GM18520 (cell line): Measurements from ENCODE around the gene MRRF.
A peak's percentile ranks its signal among the peaks of the same experiment; 100 is the strongest.

Experiments
- ATAC-seq: cut with Tn5 transposase; IDR thresholded peaks from one replicate; pipeline ENCODE4 v1.9.1; 2021; ENCODE audit not compliant: unreplicated experiment

The MRRF gene

GRCh38 chr9:122264360-122265148 is at the start of gene MRRF, which contains the start of gene RBM18:
Gene MRRF (plus strand): TSS chr9:122264882. CDS start chr9:122270892, 6,010 bp downstream.
Gene RBM18 (minus strand): TSS chr9:122264840. CDS start chr9:122261492, 3,348 bp downstream.
- ATAC-seq: peak; percentile 83

- ATAC-seq: no peak
Measured at GRCh38 chr9:122215663-122216062, 49.0 kb upstream of the MRRF start.

GRCh38 chr9:122216138-122216797 is 48.4 kb upstream of the MRRF start:
- no peak for ATAC-seq

- no peak for ATAC-seq
Measured at GRCh38 chr9:122216798-122217418, 47.8 kb upstream of the MRRF start.

- no peak for ATAC-seq
Measured at GRCh38 chr9:122217640-122218039, 47.0 kb upstream of the MRRF start.

- ATAC-seq: no peak
Measured at GRCh38 chr9:122218071-122218934, 46.4 kb upstream of the MRRF start.

- no peak for ATAC-seq
Measured at GRCh38 chr9:122218935-122219855, 45.5 kb upstream of the MRRF start.

- ATAC-seq: no peak
Measured at GRCh38 chr9:122219856-122220672, 44.6 kb upstream of the MRRF start.

- ATAC-seq: no peak
Measured at GRCh38 chr9:122220673-122221182, 44.0 kb upstream of the MRRF start.

GRCh38 chr9:122221183-122221811 is 43.4 kb upstream of the MRRF start:
- ATAC-seq: no peak

- no peak for ATAC-seq
Measured at GRCh38 chr9:122222791-122223190, 41.9 kb upstream of the MRRF start.

- no peak for ATAC-seq
Measured at GRCh38 chr9:122223435-122223834, 41.2 kb upstream of the MRRF start.

GRCh38 chr9:122225312-122226141 is 39.2 kb upstream of the MRRF start:
- ATAC-seq: no peak

GRCh38 chr9:122226142-122226757 is 38.4 kb upstream of the MRRF start:
- ATAC-seq: no peak

- no peak for ATAC-seq
Measured at GRCh38 chr9:122226758-122227574, 37.7 kb upstream of the MRRF start.

- ATAC-seq: no peak
Measured at GRCh38 chr9:122227575-122227900, 37.1 kb upstream of the MRRF start.
